SIG-M5 (cell line): ENCODE results near the gene POF1B.

Experiments
- DNase-seq: peaks from one replicate; lab custom pipeline; 2025; lab: John Stamatoyannopoulos, UW

POF1B gene

DNA sequence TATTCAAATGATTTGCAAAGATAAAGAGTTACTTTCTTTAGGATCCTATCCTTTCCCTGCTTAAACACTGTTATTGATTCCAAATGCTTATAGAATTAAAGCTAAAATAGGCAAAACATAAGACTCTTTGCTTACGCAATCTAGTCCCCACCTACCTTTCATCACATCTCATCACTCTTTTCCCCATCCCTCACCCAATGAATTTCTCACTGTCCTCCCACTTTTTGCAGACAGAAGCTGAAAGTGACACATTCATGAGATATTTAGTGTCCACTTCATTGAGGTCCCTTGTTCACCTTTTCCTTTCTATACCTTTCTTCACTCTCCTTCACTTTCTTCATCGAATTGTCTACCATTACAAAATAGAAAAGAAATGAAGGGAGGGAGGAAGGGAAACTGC lies 136.3 kb downstream of the POF1B start:
- no peak for DNase-seq
